ENCODE data around the gene RC3H1.

Gene RC3H1

GRCh38 chr1:173916667-173917066 is 105.5 kb downstream of the RC3H1 start:
- no peak overlapping the region for H3K4me3 ChIP-seq
- H3K4me1 ChIP-seq: no peaks in the 10 kb centered on the region
- in situ Hi-C loops (cut with MboI; ENCODE audit: low sequenced_read_pairs): no loop called here
- H3K27me3 ChIP-seq (ENCODE audit: low read depth): no peaks in the 10 kb centered on the region
- H3K9me3 ChIP-seq: no peaks in the 10 kb centered on the region
- H3K36me3 ChIP-seq (replicated peaks): no peaks in the 10 kb centered on the region
- no peak for DNase-seq (ENCODE audit: low spot score in 2 of 2)

DNA sequence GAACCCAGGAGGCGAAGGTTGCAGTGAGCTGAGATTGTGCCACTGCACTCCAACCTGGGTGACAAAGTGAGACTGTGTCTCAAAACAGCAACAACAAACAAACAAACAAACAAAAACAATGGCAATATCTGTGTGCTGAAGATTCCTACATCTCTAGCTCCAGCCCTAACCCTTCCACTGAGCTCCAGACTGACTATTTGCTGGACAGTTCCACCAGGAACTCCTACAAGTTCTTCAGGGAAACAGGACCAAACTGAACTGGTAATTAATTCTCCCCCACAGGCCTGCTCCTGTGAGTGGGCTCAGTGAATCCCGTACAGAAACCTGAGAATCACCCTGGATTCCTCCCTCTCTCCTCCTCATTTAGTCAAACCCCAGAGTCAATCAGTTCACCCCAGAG is 106.6 kb downstream of the RC3H1 start:
- in situ Hi-C loops (cut with MboI; ENCODE audit: low sequenced_read_pairs): no loop called here
- Histone ChIP-seq H3K27me3 (ENCODE audit: low read depth) (no peaks in the 10 kb centered on the region), H3K4me1 (no peaks in the 10 kb centered on the region), H3K4me3 (no peak overlapping the region), H3K36me3 (replicated peaks) (no peaks in the 10 kb centered on the region), H3K9me3 (no peaks in the 10 kb centered on the region)
- no peak for DNase-seq (ENCODE audit: low spot score in 2 of 2)

- H3K27me3 ChIP-seq (ENCODE audit: low read depth): no peaks in the 10 kb centered on the region
- no peaks in the 10 kb centered on the region for H3K4me1 ChIP-seq
- no peak overlapping the region for H3K4me3 ChIP-seq
- no peaks in the 10 kb centered on the region for H3K36me3 ChIP-seq (replicated peaks)
- peak; percentile 42 to 69 for DNase-seq (ENCODE audit: low spot score in 2 of 2)
- in situ Hi-C loops (cut with MboI; ENCODE audit: low sequenced_read_pairs): no loop called here
- no peaks in the 10 kb centered on the region for H3K9me3 ChIP-seq
Measured at GRCh38 chr1:173914366-173914871, 107.7 kb downstream of the RC3H1 start.

- no peaks in the 10 kb centered on the region for H3K27me3 ChIP-seq (ENCODE audit: low read depth)
- no peaks in the 10 kb centered on the region for H3K9me3 ChIP-seq
- H3K36me3 ChIP-seq (replicated peaks): no peaks in the 10 kb centered on the region
- no peaks in the 10 kb centered on the region for H3K4me1 ChIP-seq
- in situ Hi-C loops (cut with MboI; ENCODE audit: low sequenced_read_pairs): no loop called here
- DNase-seq (ENCODE audit: low spot score in 2 of 2): no peak
- no peak overlapping the region for H3K4me3 ChIP-seq
Measured at GRCh38 chr1:173913111-173913510, 109.0 kb downstream of the RC3H1 start.

GRCh38 chr1:173903827-173904531 is 118.2 kb downstream of the RC3H1 start:
- no peaks in the 10 kb centered on the region for H3K4me1 ChIP-seq
- no peaks in the 10 kb centered on the region for H3K27me3 ChIP-seq (ENCODE audit: low read depth)
- no peak for DNase-seq (ENCODE audit: low spot score in 2 of 2)
- no peak overlapping the region for H3K4me3 ChIP-seq
- no peaks in the 10 kb centered on the region for H3K36me3 ChIP-seq (replicated peaks)
- in situ Hi-C loops (cut with MboI; ENCODE audit: low sequenced_read_pairs): no loop called here
- H3K9me3 ChIP-seq: no peaks in the 10 kb centered on the region

GRCh38 chr1:173900992-173901391 is 121.2 kb downstream of the RC3H1 start:
- no peaks in the 10 kb centered on the region for H3K27me3 ChIP-seq (ENCODE audit: low read depth)
- in situ Hi-C loops (cut with MboI; ENCODE audit: low sequenced_read_pairs): no loop called here
- H3K4me3 ChIP-seq: no peak overlapping the region
- H3K4me1 ChIP-seq: no peaks in the 10 kb centered on the region
- DNase-seq (ENCODE audit: low spot score in 2 of 2): no peak
- no peaks in the 10 kb centered on the region for H3K9me3 ChIP-seq
- no peaks in the 10 kb centered on the region for H3K36me3 ChIP-seq (replicated peaks)

DNA sequence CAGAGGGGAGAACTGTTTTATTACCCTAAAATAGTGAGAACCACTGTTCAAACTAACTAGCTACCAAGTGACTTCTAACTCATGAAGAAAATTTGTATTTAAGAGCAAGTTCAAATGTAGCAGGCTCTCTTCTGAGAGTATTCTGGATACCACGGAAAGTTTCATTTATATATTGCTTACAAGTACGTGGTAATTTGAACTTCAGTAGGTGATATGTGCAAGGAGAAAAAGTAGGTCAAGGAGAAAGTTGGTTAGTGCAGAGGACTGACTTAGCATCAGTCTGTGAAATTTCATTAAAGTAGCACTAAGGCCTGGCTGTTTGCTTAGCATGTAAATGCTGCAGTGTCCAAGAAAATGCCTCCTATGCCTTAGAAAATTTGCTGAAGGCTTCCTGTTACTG is 121.7 kb downstream of the RC3H1 start:
- no peaks in the 10 kb centered on the region for H3K27me3 ChIP-seq (ENCODE audit: low read depth)
- H3K9me3 ChIP-seq: no peaks in the 10 kb centered on the region
- H3K36me3 ChIP-seq (replicated peaks): no peaks in the 10 kb centered on the region
- in situ Hi-C loops (cut with MboI; ENCODE audit: low sequenced_read_pairs): no loop called here
- H3K4me1 ChIP-seq: no peaks in the 10 kb centered on the region
- no peak for DNase-seq (ENCODE audit: low spot score in 2 of 2)
- H3K4me3 ChIP-seq: no peak overlapping the region

DNA sequence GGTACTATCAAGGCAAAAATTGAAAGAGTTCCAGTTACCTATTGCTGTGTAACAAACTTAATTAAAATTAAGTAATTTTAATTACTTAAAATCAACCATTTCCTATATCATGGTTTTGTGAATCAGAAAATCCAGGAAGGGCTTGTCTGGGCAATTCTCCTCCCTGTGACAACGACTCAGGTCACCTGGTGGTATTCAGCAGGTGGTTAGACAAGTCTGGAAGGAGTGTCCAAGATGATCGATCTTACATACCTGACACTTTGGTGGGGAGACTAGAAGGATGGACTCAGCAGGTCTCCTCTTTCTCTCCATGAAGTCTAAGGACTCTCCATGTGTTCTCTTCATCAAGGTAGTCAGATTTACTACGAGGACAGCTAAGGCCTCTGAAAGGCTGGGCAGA is 128.0 kb downstream of the RC3H1 start:
- no peak overlapping the region for H3K4me3 ChIP-seq
- H3K36me3 ChIP-seq (replicated peaks): no peaks in the 10 kb centered on the region
- H3K9me3 ChIP-seq: no peaks in the 10 kb centered on the region
- H3K27me3 ChIP-seq (ENCODE audit: low read depth): no peaks in the 10 kb centered on the region
- H3K4me1 ChIP-seq: no peaks in the 10 kb centered on the region
- in situ Hi-C loops (cut with MboI; ENCODE audit: low sequenced_read_pairs): no loop called here
- DNase-seq (ENCODE audit: low spot score in 2 of 2): no peak

DNA sequence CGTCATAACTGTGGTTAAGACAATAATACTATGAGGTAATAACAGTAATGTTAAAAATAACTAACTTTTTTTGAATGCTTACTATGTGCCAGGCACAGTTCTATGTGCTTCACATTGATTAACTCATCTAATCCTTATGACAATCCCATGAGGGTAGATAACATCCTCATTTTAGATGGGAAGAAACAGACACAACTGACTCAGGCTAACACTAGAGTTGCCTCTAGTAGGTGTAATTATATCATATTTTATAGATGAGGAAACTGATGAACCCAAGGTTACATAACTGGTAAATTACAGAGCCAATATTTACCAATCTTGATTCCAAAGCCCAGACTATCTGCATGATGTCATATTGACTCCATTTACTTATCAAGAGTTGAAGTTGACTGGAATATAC is 128.5 kb downstream of the RC3H1 start:
- H3K36me3 ChIP-seq (replicated peaks): no peaks in the 10 kb centered on the region
- DNase-seq (ENCODE audit: low spot score in 2 of 2): no peak
- no peak overlapping the region for H3K4me3 ChIP-seq
- H3K27me3 ChIP-seq (ENCODE audit: low read depth): no peaks in the 10 kb centered on the region
- in situ Hi-C loops (cut with MboI; ENCODE audit: low sequenced_read_pairs): no loop called here
- peaks cover 4% of the 10 kb centered on the region; the same call in 1 of the 2 replicates for H3K4me1 ChIP-seq
- H3K9me3 ChIP-seq: no peaks in the 10 kb centered on the region

GRCh38 chr1:173889885-173890284 is 132.3 kb downstream of the RC3H1 start:
- DNase-seq (ENCODE audit: low spot score in 2 of 2): no peak
- peaks cover 4% of the 10 kb centered on the region; the same call in 1 of the 2 replicates for H3K4me1 ChIP-seq
- H3K27me3 ChIP-seq (ENCODE audit: low read depth): no peaks in the 10 kb centered on the region
- in situ Hi-C loops (cut with MboI; ENCODE audit: low sequenced_read_pairs): no loop called here
- no peaks in the 10 kb centered on the region for H3K9me3 ChIP-seq
- H3K36me3 ChIP-seq (replicated peaks): peaks cover 8% of the 10 kb centered on the region; the same call in 1 of the 2 replicates
- H3K4me3 ChIP-seq: no peak overlapping the region

DNA sequence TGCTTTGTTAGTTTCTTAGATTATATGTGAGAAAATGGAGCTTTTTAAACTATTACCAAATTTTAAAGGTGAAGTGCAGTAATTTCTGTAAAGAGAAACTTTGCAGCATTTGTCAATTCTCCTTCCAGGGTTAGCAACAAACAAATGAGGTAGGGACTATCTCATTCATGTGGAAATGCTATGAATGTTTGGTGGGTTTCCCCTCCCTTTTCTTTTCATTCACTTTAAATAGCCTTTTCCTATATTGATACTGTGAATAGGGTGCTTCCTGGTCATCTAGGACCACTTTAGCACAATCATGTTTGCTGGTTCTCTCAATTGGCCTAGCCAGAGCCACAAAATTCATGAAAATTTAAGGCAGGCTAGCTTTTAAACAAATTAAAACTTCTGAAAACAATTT is 133.4 kb downstream of the RC3H1 start:
- no peak for DNase-seq (ENCODE audit: low spot score in 2 of 2)
- Histone ChIP-seq H3K9me3 (no peaks in the 10 kb centered on the region), H3K27me3 (ENCODE audit: low read depth) (no peaks in the 10 kb centered on the region), H3K36me3 (replicated peaks) (peaks cover 8% of the 10 kb centered on the region; the same call in 1 of the 2 replicates), H3K4me3 (no peak overlapping the region), H3K4me1 (peaks cover 4% of the 10 kb centered on the region; the same call in 1 of the 2 replicates)
- in situ Hi-C loops (cut with MboI; ENCODE audit: low sequenced_read_pairs): no loop called here

- DNase-seq (ENCODE audit: low spot score in 2 of 2): no peak
- Histone ChIP-seq H3K9me3 (no peaks in the 10 kb centered on the region), H3K27me3 (ENCODE audit: low read depth) (no peaks in the 10 kb centered on the region), H3K4me1 (peaks cover 4% of the 10 kb centered on the region; the same call in 1 of the 2 replicates), H3K4me3 (no peak overlapping the region), H3K36me3 (replicated peaks) (peaks cover 8% of the 10 kb centered on the region; the same call in 1 of the 2 replicates)
- in situ Hi-C loops (cut with MboI; ENCODE audit: low sequenced_read_pairs): no loop called here
Measured at GRCh38 chr1:173887627-173888026, 134.5 kb downstream of the RC3H1 start.

GRCh38 chr1:173886746-173887611 is 135.2 kb downstream of the RC3H1 start:
- in situ Hi-C loops (cut with MboI; ENCODE audit: low sequenced_read_pairs): no loop called here
- no peak for DNase-seq (ENCODE audit: low spot score in 2 of 2)
- Histone ChIP-seq H3K9me3 (no peaks in the 10 kb centered on the region), H3K36me3 (replicated peaks) (peaks cover 8% of the 10 kb centered on the region; the same call in 1 of the 2 replicates), H3K27me3 (ENCODE audit: low read depth) (no peaks in the 10 kb centered on the region), H3K4me1 (peaks cover 4% of the 10 kb centered on the region; the same call in 1 of the 2 replicates), H3K4me3 (no peak overlapping the region)

DNA sequence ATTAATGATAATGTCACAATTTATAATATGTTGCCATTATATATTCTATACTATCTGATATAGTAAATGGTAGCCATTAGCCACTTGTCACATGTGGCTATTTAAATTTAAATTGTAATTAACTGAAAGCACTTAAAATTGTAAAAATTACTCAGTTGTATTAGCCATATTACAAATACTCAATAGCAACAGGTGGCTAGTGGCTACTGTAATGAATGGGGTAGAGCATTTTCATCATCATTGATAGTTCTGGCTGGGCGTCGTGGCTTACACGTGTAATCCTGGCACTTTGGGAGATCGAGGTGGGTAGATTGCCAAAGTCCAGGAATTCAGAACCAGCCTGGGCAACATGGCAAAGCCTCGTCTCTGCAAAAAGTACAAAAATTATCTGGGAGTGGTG is 137.5 kb downstream of the RC3H1 start:
- in situ Hi-C loops (cut with MboI; ENCODE audit: low sequenced_read_pairs): no loop called here
- H3K4me3 ChIP-seq: no peak overlapping the region
- H3K36me3 ChIP-seq (replicated peaks): peaks cover 8% of the 10 kb centered on the region; the same call in 1 of the 2 replicates
- no peaks in the 10 kb centered on the region for H3K27me3 ChIP-seq (ENCODE audit: low read depth)
- no peak for DNase-seq (ENCODE audit: low spot score in 2 of 2)
- H3K9me3 ChIP-seq: no peaks in the 10 kb centered on the region
- H3K4me1 ChIP-seq: peaks cover 4% of the 10 kb centered on the region; the same call in 1 of the 2 replicates
